BJ (cell line): Measurements from ENCODE around the gene SLC6A5. TPM values are rescaled to one million over a fixed set of nuclear protein-coding genes. Genes with fewer than 3 reads are reported as not detected.
A peak's percentile ranks its signal among the peaks of the same experiment; 100 is the strongest.

Experiments
- CTCF ChIA-PET: fragments of 350-600 bp; formaldehyde crosslinking; extraction: SDS; loops from one replicate; lab custom pipeline; 2021; ENCODE audit warnings: antibody characterized with exemption, inconsistent platforms; lab: Yijun Ruan, JAX
- POLR2A ChIA-PET: fragments of 300-600 bp; sonication (Branson Sonifier 250); formaldehyde crosslinking; extraction: SDS; loops from one replicate; lab custom pipeline; 2021; ENCODE audit warnings: antibody characterized with exemption; lab: Charles Lee
- DNase-seq: peaks from one replicate; pipeline ENCODE4 v3.0.0-alpha.2; 2011; ENCODE audit warnings: low read depth
- H3K27me3 ChIP-seq: 2 replicates; pipeline ENCODE4 v1.6.0; 2011; ENCODE audit warnings: low read length; ENCODE audit not compliant: control insufficient read depth, insufficient read depth
- H3K36me3 ChIP-seq: 2 replicates; pipeline ENCODE4 v1.5.1; 2011; ENCODE audit warnings: low read length; ENCODE audit not compliant: control insufficient read depth, insufficient read depth
- H3K4me3 ChIP-seq: 2 replicates; pipeline ENCODE4 v1.5.1; 2011; ENCODE audit warnings: low read depth, mild to moderate bottlenecking, control low read depth, low read length
- CTCF ChIP-seq: IDR thresholded peaks from 2 replicates; pipeline ENCODE4 v1.5.1; 2011; ENCODE audit warnings: low read depth, mild to moderate bottlenecking, control low read depth, inconsistent platforms, low read length, moderate library complexity; ENCODE audit not compliant: insufficient read depth
- polyA plus RNA-seq: library from polyadenylated mRNA; depleted of rRNA; stranded (reverse); fragments of >200 nt; gene quantifications from 2 replicates; pipeline ENCODE4 v1.2.3, GENCODE V29; 2011

Gene SLC6A5
- polyA plus RNA-seq, 1 experiment: not detected

GRCh38 chr11:20668844-20669819, 69.7 kb downstream of the SLC6A5 start, which contains the start of gene NELL1:
Gene NELL1 (plus strand): TSS chr11:20669586.
- CTCF ChIA-PET: no interaction called here
- Histone ChIP-seq H3K27me3 (peaks cover 24% of the 10 kb centered on the region), H3K36me3 (no peaks in the 10 kb centered on the region), H3K4me3 (no peak within 1 kb of the TSS)
- no peak for DNase-seq
- POLR2A ChIA-PET: no interaction called here
- no peak for TF ChIP-seq CTCF

- ChIA-PET CTCF (no interaction called here), POLR2A (no interaction called here)
- H3K4me3 ChIP-seq: no peak overlapping the region
- H3K27me3 ChIP-seq: peaks cover 24% of the 10 kb centered on the region
- no peak for DNase-seq
- no peak for TF ChIP-seq CTCF
- H3K36me3 ChIP-seq: no peaks in the 10 kb centered on the region
These were observed 70.6 kb downstream of the SLC6A5 start for GRCh38 chr11:20669820-20670684.

GRCh38 chr11:20670932-20671403, 71.6 kb downstream of the SLC6A5 start:
- TF ChIP-seq CTCF: no peak
- Histone ChIP-seq H3K36me3 (no peaks in the 10 kb centered on the region), H3K27me3 (peaks cover 24% of the 10 kb centered on the region), H3K4me3 (no peak overlapping the region)
- POLR2A ChIA-PET: no interaction called here
- CTCF ChIA-PET: no interaction called here
- no peak for DNase-seq

GRCh38 chr11:20671856-20672546, 72.6 kb downstream of the SLC6A5 start:
- CTCF ChIA-PET: interaction anchor here (1.0 to 2.3 kb wide), 4 partner anchors 8 to 28 kb away, joined by 3 to 6 read pairs (median 5); no protein-coding TSS in a partner anchor
- Histone ChIP-seq H3K36me3 (no peaks in the 10 kb centered on the region), H3K4me3 (no peak overlapping the region), H3K27me3 (peaks cover 24% of the 10 kb centered on the region)
- DNase-seq: no peak
- TF ChIP-seq CTCF: 0 out of 2 replicates have a peak, but pooled peaks have one; percentile 20
- POLR2A ChIA-PET: no interaction called here
